Naive thymus-derived CD8-positive, alpha-beta T cell (primary cell): Measurements from ENCODE around the gene ILKAP. TPM values are rescaled to one million over a fixed set of nuclear protein-coding genes. Genes with fewer than 3 reads are reported as not detected.

Experiments used
- ATAC-seq, 2 donors: fragments of 150-1000 bp; cut with Tn5 transposase in 1 of 2; sonication (Bioruptor Pico), chemical (Tn5 transposase) in 1 of 2; 1 replicate in 1 of 2; 2 replicates in 1 of 2; pipeline ENCODE4 v1.10.0; 2021; ENCODE audit warnings: mild to moderate bottlenecking in 2 of 2, moderate library complexity in 2 of 2
- POLR2A ChIA-PET: fragments of 350-600 bp; sonication (Branson Sonifier 250); formaldehyde crosslinking; loops from one replicate; lab custom pipeline; 2021; ENCODE audit warnings: antibody characterized with exemption; lab: Charles Lee
- DNase-seq, 10 donors: peaks; one replicate each; pipeline versions ENCODE4 v3.0.0 to v3.0.0-alpha.2; 2020 to 2022
- H3K27ac Mint-ChIP-seq, 10 donors: one replicate each; pipeline ENCODE4 v1.8.0; 2020 to 2022; ENCODE audit warnings: mild to moderate bottlenecking in 10 of 10, mixed read lengths in 10 of 10, moderate library complexity in 4 of 10, inconsistent platforms in 1 of 10
- H3K27me3 Mint-ChIP-seq, 5 donors: one replicate each; pipeline ENCODE4 v1.8.0; 2021 to 2022; ENCODE audit warnings: mixed read lengths in 5 of 5
- H3K36me3 Mint-ChIP-seq, 3 donors: one replicate each; pipeline ENCODE4 v1.8.0; 2020 to 2022; ENCODE audit warnings: mixed read lengths in 3 of 3, mild to moderate bottlenecking in 2 of 3, inconsistent platforms in 1 of 3
- H3K4me1 Mint-ChIP-seq, 4 donors: one replicate each; pipeline ENCODE4 v1.8.0; 2021 to 2022; ENCODE audit warnings: mixed read lengths in 4 of 4
- H3K4me3 Mint-ChIP-seq, 10 donors: one replicate each; pipeline ENCODE4 v1.8.0; 2020 to 2022; ENCODE audit warnings: mild to moderate bottlenecking in 10 of 10, mixed read lengths in 10 of 10, moderate library complexity in 6 of 10, inconsistent platforms in 1 of 10
- H3K9me3 Mint-ChIP-seq, 9 donors: one replicate each; pipeline ENCODE4 v1.8.0; 2020 to 2022; ENCODE audit warnings: mixed read lengths in 9 of 9, mild to moderate bottlenecking in 3 of 9, inconsistent platforms in 1 of 9, moderate library complexity in 1 of 9
- polyA plus RNA-seq, 3 donors: library from polyadenylated mRNA; unstranded; fragments of 300-500 nt; fragmentation: Illumina TruSeq; gene quantifications; one replicate each; pipeline ENCODE4 v1.2.3, GENCODE V29; 2021
- total RNA-seq, 8 experiments: library from RNA in 2 of 8; stranded (reverse) in 2 of 8; gene quantifications; one replicate each; pipeline ENCODE4 v1.2.3 and lab custom pipeline; 2021 to 2026

ILKAP gene
- total and polyA plus RNA-seq, 5 experiments from 2014 or later, result 39.1 to 100 (median 42.1) TPM

DNA sequence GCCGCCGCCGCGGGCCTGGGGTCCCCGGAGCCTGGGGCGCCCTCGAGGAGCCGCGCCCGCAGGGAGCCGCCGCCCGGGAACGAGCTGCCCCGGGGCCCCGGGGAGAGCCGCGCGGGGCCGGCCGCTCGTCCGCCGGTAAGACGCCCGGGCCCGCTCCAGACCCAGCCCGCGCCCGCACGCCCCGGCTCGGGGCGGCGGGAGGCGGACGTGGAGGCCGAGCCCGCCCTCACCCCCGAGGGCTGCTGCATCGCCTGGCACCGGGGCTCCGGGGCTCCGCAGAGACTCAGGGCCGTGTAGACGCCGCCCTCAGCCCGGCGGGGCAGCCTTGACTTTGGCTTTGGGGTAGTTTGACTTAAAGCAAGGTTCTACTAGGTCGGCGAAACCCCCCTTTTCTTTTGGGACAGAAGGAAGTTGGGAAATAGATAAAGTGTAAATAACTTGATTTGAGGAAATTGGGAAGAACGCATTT, 44.4 kb downstream of the ILKAP start:
- Mint-ChIP-seq H3K27me3 (peaks cover 3 to 25% (median 10%) of the 10 kb centered on the region in 5 donors), H3K36me3 (no peaks in the 10 kb centered on the region), H3K4me3 (peak overlapping the region; percentile 51 to 85 (median 74)), H3K4me1 (peaks cover 7 to 16% (median 16%) of the 10 kb centered on the region in 4 donors), H3K9me3 (no peaks in the 10 kb centered on the region), H3K27ac (peak overlapping the region in 1 of 10 donors; percentile 7)
- DNase-seq (peak in 3 of 10 donors; percentile 24 to 60 (median 26)), ATAC-seq (peak; percentile 66 to 69)
- POLR2A ChIA-PET, result no interaction called here

DNA sequence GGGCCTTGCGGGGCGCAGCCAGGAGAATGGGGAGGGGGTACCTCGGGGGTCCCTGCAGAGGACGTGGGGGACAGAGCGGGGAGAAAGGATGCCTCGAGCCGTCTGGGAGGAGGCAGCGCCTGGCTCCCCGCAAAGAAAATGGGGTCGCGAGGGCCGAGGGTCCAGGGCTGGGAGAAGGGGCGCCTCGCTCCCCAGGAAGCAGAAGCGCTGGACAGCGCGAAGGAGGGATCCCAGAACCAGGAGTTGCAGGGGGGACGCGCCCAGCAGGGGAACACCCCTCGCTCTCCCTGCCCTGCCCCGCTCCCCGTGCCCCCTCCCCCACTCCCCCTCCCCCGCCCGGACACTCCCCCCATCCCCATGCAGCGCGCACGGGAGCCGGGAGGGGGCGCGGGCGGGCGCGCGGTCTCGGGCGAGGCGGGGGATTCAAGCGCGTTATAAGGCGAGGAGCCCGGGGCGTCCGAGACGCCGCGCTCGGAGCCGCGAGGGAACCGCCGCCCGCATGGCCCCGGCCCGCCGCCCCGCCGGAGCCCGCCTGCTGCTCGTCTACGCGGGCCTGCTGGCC, 44.9 kb downstream of the ILKAP start, which contains the start of gene ERFE:
ERFE (plus strand) TSS at position 462 of the 562 bp plus-strand sequence; CDS start at position 500, 38 bp downstream.
- H3K27me3 Mint-ChIP-seq, result peaks cover 3 to 25% (median 10%) of the 10 kb centered on the region in 5 donors
- H3K4me3 Mint-ChIP-seq, result peak within 1 kb of the TSS; percentile 51 to 85 (median 74)
- H3K9me3 Mint-ChIP-seq, result no peaks in the 10 kb centered on the region
- POLR2A ChIA-PET, result no interaction called here
- DNase-seq (peak in 7 of 10 donors; percentile 19 to 63 (median 44)), ATAC-seq (peak; percentile 70 to 85)
- peak within 1 kb of the TSS in 2 of 10 donors; percentile 7 to 32 for H3K27ac Mint-ChIP-seq
- no peaks in the 10 kb centered on the region for H3K36me3 Mint-ChIP-seq
- H3K4me1 Mint-ChIP-seq, result peaks cover 7 to 16% (median 16%) of the 10 kb centered on the region in 4 donors

- Mint-ChIP-seq H3K4me1 (peaks cover 7 to 16% (median 16%) of the 10 kb centered on the region in 4 donors), H3K27ac (no peak overlapping the region), H3K27me3 (peaks cover 3 to 25% (median 10%) of the 10 kb centered on the region in 5 donors), H3K36me3 (no peaks in the 10 kb centered on the region), H3K4me3 (peak overlapping the region in 7 of 10 donors; percentile 15 to 60 (median 22)), H3K9me3 (no peaks in the 10 kb centered on the region)
- DNase-seq (peak in 1 of 10 donors; percentile 43), ATAC-seq (no peak)
- POLR2A ChIA-PET, result no interaction called here
These were observed 45.4 kb downstream of the ILKAP start for GRCh38 chr2:238158018-238158508.

- Mint-ChIP-seq H3K9me3 (no peaks in the 10 kb centered on the region), H3K27me3 (peaks cover 3 to 25% (median 10%) of the 10 kb centered on the region in 5 donors)
These were observed 45.9 kb downstream of the ILKAP start for GRCh38 chr2:238157506-238158017.

GRCh38 chr2:238155761-238156694, 47.5 kb downstream of the ILKAP start:
- DNase-seq, result peak in 1 of 10 donors; percentile 24
- H3K36me3 Mint-ChIP-seq, result no peaks in the 10 kb centered on the region
- POLR2A ChIA-PET, result no interaction called here
- no peak for ATAC-seq
- peaks cover 3 to 19% (median 10%) of the 10 kb centered on the region in 5 donors for H3K27me3 Mint-ChIP-seq
- H3K4me3 Mint-ChIP-seq, result no peak overlapping the region
- H3K9me3 Mint-ChIP-seq, result no peaks in the 10 kb centered on the region
- H3K27ac Mint-ChIP-seq, result no peak overlapping the region
- peaks cover 7 to 16% (median 16%) of the 10 kb centered on the region in 4 donors for H3K4me1 Mint-ChIP-seq

More at GRCh38 chr2:238157506-238158017, 45.9 kb downstream of the ILKAP start:
- H3K27ac Mint-ChIP-seq, result no peak overlapping the region
- no peaks in the 10 kb centered on the region for H3K36me3 Mint-ChIP-seq
- POLR2A ChIA-PET, result no interaction called here
- peak overlapping the region in 5 of 10 donors; percentile 18 to 43 (median 31) for H3K4me3 Mint-ChIP-seq
- ATAC-seq (no peak), DNase-seq (no peak)
- peaks cover 7 to 16% (median 16%) of the 10 kb centered on the region in 4 donors for H3K4me1 Mint-ChIP-seq

DNA sequence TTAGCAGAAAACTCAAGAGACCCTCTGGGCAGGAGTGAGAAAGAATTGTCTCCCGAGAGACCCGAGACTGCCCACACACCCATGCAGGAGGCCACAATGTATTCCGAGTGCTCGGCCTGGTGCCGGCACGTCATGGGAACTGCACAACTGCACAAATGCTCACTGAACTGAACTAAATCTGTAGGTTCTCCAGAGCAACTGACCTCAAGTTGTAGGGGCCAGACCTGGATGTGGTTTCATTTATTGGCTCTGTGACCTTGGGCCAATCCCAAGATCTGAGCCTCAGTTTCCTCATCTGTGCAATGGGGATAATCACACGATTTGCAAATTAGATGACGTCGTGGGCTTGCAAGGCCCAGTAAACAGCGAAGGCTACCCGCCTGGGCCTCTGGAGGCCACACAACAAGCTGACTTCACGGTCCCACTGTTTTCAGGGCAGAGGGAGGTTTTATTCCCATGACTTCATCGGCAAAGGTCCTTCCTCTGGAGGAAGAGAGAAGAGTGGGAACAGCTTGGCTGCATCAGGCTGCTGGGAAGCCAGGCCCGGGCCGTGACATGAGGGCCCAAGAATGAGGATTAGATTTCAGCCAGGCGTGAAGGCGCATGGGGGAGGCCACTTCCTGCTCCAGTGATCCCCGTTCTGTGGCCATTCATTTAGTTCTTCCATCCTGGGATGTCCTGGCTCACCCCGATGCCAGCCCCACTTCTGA, 48.3 kb downstream of the ILKAP start:
- Mint-ChIP-seq H3K4me3 (no peak overlapping the region), H3K4me1 (peaks cover 4 to 12% (median 10%) of the 10 kb centered on the region in 4 donors), H3K27me3 (peaks cover 3 to 10% (median 7%) of the 10 kb centered on the region in 5 donors), H3K9me3 (no peaks in the 10 kb centered on the region), H3K36me3 (no peaks in the 10 kb centered on the region), H3K27ac (no peak overlapping the region)
- POLR2A ChIA-PET, result no interaction called here
- ATAC-seq (no peak), DNase-seq (no peak)

- Mint-ChIP-seq H3K4me1 (peaks cover 4 to 7% (median 5%) of the 10 kb centered on the region in 4 donors), H3K27me3 (peaks cover 3 to 7% (median 5%) of the 10 kb centered on the region in 5 donors), H3K4me3 (no peak overlapping the region), H3K36me3 (no peaks in the 10 kb centered on the region), H3K9me3 (no peaks in the 10 kb centered on the region), H3K27ac (no peak overlapping the region)
- POLR2A ChIA-PET, result no interaction called here
- no peak for ATAC-seq
- DNase-seq, result no peak
These were observed 48.9 kb downstream of the ILKAP start for GRCh38 chr2:238154570-238154969.

GRCh38 chr2:238152771-238153688, 50.5 kb downstream of the ILKAP start:
- peaks cover 0 to 3% (median 0%) of the 10 kb centered on the region in 5 donors for H3K27me3 Mint-ChIP-seq
- POLR2A ChIA-PET, result no interaction called here
- no peaks in the 10 kb centered on the region for H3K9me3 Mint-ChIP-seq
- no peaks in the 10 kb centered on the region for H3K36me3 Mint-ChIP-seq
- no peak for ATAC-seq
- DNase-seq, result no peak
- no peak overlapping the region for H3K4me3 Mint-ChIP-seq
- H3K27ac Mint-ChIP-seq, result no peak overlapping the region
- no peaks in the 10 kb centered on the region for H3K4me1 Mint-ChIP-seq

GRCh38 chr2:238151628-238152235, 51.8 kb downstream of the ILKAP start:
- Mint-ChIP-seq H3K9me3 (no peaks in the 10 kb centered on the region), H3K4me1 (no peaks in the 10 kb centered on the region)
- no peak for ATAC-seq

DNA sequence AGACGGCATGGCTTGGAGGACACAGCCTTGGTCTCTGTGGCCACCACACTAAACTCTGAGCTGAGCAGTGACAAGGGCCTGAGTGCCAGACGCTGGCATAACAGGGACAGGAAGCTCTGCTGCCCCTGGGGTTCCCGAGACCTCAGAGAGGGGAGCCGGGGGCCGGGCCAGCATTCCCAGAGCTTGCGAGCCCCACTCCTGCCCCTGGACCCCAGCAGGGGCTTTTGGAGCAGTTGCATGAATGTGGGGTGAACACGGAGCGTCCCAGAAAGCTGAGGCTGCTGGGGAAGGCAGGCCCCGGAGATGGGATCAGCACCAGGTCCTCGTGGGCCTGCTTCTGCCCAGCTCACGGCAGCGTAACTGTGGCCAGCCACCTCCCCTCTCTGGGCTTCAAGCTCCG, 52.3 kb downstream of the ILKAP start:
- no peak overlapping the region for H3K27ac Mint-ChIP-seq

More at GRCh38 chr2:238151628-238152235, 51.8 kb downstream of the ILKAP start:
- H3K36me3 Mint-ChIP-seq, result no peaks in the 10 kb centered on the region
- H3K27ac Mint-ChIP-seq, result no peak overlapping the region
- no peaks in the 10 kb centered on the region for H3K27me3 Mint-ChIP-seq
- H3K4me3 Mint-ChIP-seq, result no peak overlapping the region
- no peak for DNase-seq
- POLR2A ChIA-PET, result interaction anchor here (0.7 kb wide), 1 partner anchor 63 kb away, joined by 4 read pairs; no protein-coding TSS in a partner anchor

DNA sequence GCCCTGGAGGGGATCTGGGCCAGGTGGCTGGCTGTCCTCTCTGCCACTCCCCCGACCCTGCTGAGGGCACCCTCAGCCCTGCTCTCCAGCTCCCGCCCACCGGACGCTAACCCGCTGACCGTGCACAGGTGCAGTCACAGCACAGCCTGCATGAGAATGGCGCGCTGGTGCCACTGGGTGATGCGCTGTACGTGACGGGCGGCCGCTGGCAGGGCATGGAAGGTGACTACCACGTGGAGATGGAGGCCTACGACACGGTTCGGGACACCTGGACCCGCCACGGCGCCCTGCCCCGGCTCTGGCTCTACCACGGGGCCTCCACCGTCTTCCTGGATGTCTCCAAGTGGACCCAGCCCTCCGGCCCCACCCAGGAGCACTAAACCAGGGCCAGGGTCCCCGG, 52.8 kb downstream of the ILKAP start:
- Mint-ChIP-seq H3K36me3 (no peaks in the 10 kb centered on the region), H3K4me3 (no peak overlapping the region), H3K9me3 (no peaks in the 10 kb centered on the region), H3K27me3 (no peaks in the 10 kb centered on the region), H3K4me1 (no peaks in the 10 kb centered on the region), H3K27ac (no peak overlapping the region)
- ATAC-seq (no peak), DNase-seq (no peak)
- POLR2A ChIA-PET, result no interaction called here

More for the DNA sequence above, 52.3 kb downstream of the ILKAP start:
- POLR2A ChIA-PET, result no interaction called here
- Mint-ChIP-seq H3K9me3 (no peaks in the 10 kb centered on the region), H3K36me3 (no peaks in the 10 kb centered on the region), H3K27me3 (no peaks in the 10 kb centered on the region), H3K4me3 (no peak overlapping the region), H3K4me1 (no peaks in the 10 kb centered on the region)
- DNase-seq, result no peak
- no peak for ATAC-seq
